OCI-LY1 (cell line): ENCODE measurements around the gene FGFR1OP2.

Experiments used
- EZH2 ChIP-seq: fragments of 200-600 bp; sonication (generic), shearing (Covaris generic); IDR thresholded peaks from 2 replicates; pipeline ENCODE4 v1.8.0; 2017; ENCODE audit warnings: borderline replicate concordance, mixed run types, mild to moderate bottlenecking, antibody characterized with exemption, low read length, moderate library complexity, mixed read lengths
- TF ChIP-seq, protein P1 (sequence below): fragments of 200-600 bp; sonication (generic), shearing (Covaris generic); IDR thresholded peaks from 2 replicates; pipeline ENCODE4 v1.5.1; 2017; ENCODE audit warnings: mild to moderate bottlenecking, antibody characterized with exemption, low read length, moderate library complexity, mixed read lengths

DNA sequence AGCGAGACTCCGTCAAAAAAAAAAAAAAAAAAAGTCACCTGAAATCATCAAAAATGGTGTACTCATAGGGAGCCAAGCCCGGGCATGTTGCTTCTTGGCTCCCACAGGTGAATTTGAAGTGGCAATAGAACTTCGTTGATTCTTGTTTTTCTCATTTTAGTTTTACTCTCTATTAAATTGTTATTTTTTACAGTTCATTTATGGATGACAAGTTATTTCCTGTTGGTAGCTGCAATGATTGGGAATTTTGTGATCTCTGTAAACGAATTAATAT is 74.6 kb downstream of the FGFR1OP2 start:
- TF ChIP-seq, protein P1, sequence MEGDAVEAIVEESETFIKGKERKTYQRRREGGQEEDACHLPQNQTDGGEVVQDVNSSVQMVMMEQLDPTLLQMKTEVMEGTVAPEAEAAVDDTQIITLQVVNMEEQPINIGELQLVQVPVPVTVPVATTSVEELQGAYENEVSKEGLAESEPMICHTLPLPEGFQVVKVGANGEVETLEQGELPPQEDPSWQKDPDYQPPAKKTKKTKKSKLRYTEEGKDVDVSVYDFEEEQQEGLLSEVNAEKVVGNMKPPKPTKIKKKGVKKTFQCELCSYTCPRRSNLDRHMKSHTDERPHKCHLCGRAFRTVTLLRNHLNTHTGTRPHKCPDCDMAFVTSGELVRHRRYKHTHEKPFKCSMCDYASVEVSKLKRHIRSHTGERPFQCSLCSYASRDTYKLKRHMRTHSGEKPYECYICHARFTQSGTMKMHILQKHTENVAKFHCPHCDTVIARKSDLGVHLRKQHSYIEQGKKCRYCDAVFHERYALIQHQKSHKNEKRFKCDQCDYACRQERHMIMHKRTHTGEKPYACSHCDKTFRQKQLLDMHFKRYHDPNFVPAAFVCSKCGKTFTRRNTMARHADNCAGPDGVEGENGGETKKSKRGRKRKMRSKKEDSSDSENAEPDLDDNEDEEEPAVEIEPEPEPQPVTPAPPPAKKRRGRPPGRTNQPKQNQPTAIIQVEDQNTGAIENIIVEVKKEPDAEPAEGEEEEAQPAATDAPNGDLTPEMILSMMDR, result no peak
- no peak for TF ChIP-seq EZH2
